HG03442 (cell line): ENCODE measurements around the gene HNMT.
"Not testable (repeated sequence)": the region's sequence is repeated elsewhere in the genome, so short reads cannot be mapped to it uniquely, and the experiment has no call there.

Source experiments
- ATAC-seq: cut with Tn5 transposase; IDR thresholded peaks from one replicate; pipeline ENCODE4 v1.9.1; 2021; ENCODE audit warnings: mild to moderate bottlenecking, moderate library complexity; ENCODE audit not compliant: unreplicated experiment

The HNMT gene

GRCh38 chr2:137964066-137964858, at the start of gene HNMT:
Gene HNMT (plus strand): TSS chr2:137964473. CDS start chr2:137964492, 19 bp downstream.
- ATAC-seq, result peak; percentile 36

- no peak for ATAC-seq
Observed at GRCh38 chr2:137921105-137921880, 43.0 kb upstream of the HNMT start.

GRCh38 chr2:137922171-137922570, 42.1 kb upstream of the HNMT start:
- not testable (repeated sequence) for ATAC-seq

- ATAC-seq, result no peak
Observed at GRCh38 chr2:137924019-137924418, 40.3 kb upstream of the HNMT start.

GRCh38 chr2:137925599-137925998, 38.7 kb upstream of the HNMT start:
- no peak for ATAC-seq

- ATAC-seq, result no peak
Observed at GRCh38 chr2:137927846-137928245, 36.4 kb upstream of the HNMT start.

DNA sequence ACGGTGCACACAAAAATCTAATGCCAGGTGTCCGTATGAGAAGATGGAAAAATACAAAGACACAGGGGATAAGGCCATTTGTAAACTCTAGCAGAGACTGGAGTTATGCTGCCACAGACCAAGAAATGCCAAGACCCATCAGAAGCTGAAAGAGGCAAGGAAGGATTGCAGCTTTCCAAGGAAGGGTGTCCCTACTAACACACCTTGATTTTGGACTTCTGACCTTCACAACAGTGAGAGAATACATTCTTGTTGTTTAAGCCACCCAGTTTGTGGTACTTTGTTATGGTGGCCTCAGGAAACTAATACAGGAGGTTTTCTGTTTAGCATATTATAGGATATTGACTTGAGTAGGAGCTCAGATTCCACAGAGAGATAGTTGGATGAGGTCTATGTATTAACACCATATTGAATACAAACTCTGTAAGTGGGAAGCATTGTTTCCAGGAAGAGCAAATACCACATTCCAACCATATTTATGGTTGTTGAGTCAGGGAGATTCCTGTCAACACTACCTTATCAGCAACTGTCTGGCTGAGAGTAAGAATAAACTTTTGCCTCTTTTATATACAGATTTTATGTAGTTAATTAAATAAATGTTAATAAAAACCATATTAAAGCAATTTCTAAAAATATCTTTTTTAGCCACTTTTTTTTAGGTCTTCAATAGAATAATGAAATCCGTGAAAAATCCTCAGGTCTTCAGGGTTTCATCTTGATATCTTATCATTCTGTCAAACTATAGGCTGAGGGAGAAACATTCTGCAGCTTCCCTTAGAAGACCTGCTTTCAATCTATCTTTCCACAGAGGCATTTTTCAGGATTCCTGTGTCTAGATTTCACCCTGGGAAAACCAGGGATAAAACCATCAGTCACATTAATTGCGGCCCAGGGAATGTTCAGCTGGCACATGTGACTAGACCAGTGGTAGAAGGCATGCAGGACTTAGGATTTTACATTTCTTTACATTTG, 35.4 kb upstream of the HNMT start:
- ATAC-seq, result no peak

- ATAC-seq, result no peak
Observed at GRCh38 chr2:137929519-137929916, 34.8 kb upstream of the HNMT start.

GRCh38 chr2:137930146-137930545, 34.1 kb upstream of the HNMT start:
- ATAC-seq, result no peak

GRCh38 chr2:137935591-137935990, 28.7 kb upstream of the HNMT start:
- ATAC-seq, result no peak

- no peak for ATAC-seq
Observed at GRCh38 chr2:137937246-137937645, 27.0 kb upstream of the HNMT start.

GRCh38 chr2:137937778-137938177, 26.5 kb upstream of the HNMT start:
- no peak for ATAC-seq

DNA sequence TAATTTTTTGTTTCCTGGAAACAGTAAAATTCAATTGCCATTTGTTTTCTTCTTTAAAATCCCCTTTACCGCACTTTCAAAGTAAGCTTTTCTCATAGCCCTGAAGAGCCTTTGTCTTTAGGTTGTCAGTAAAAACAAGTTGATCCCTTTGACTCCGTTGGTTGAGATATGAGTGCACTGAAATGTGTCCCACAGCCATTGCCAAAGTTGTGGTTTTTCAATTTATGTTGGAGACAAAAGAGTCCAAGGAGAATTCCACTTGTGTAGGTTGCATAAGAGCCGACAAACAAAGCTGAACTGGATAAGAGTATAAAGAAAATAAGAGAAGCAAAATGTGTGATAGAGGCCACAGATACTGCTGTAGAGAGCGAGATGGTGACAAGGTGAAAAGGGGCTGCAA, 26.1 kb upstream of the HNMT start:
- ATAC-seq, result no peak

GRCh38 chr2:137939026-137939425, 25.2 kb upstream of the HNMT start:
- ATAC-seq, result no peak

DNA sequence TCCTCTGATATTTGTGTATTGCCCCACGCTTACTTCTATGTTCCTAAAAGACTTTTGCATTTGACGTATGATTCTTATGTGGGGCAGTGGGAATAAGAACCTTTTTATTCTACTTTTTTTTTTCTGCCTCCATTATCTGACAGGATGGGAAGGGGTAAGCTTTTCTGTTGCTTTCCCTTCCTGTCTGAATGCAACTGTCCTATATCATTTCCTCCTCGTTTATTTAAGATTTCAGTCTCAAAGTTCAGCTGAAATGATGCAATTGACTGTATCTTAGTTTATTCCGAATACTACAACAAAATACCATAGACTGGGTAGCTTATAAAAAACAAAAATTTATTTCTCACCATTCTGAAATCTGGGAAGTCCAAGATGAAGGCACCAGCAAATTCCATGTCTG, 24.1 kb upstream of the HNMT start:
- ATAC-seq, result no peak

GRCh38 chr2:137942037-137942832, 22.0 kb upstream of the HNMT start:
- ATAC-seq, result no peak

- ATAC-seq, result no peak
Observed at GRCh38 chr2:137942833-137943677, 21.2 kb upstream of the HNMT start.

- ATAC-seq, result no peak
Observed at GRCh38 chr2:137943678-137944347, 20.5 kb upstream of the HNMT start.

- ATAC-seq, result no peak
Observed at GRCh38 chr2:137944714-137945113, 19.6 kb upstream of the HNMT start.
